NCI-H146 treated with DMSO at 0.1 percent for 48 hours (cell line): ENCODE measurements around the gene PRORP.
A peak's percentile ranks its signal among the peaks of the same experiment; 100 is the strongest.
"Not testable (repeated sequence)": the region's sequence is repeated elsewhere in the genome, so short reads cannot be mapped to it uniquely, and the experiment has no call there.

Experiments
- DNase-seq: peaks from one replicate; lab custom pipeline; 2025; ENCODE audit not compliant: unreplicated experiment; lab: John Stamatoyannopoulos, UW

The PRORP gene

GRCh38 chr14:35134329-35135123, 12.2 kb downstream of the PRORP start:
- DNase-seq, result no peak

- DNase-seq, result no peak
These were observed 16.2 kb downstream of the PRORP start for GRCh38 chr14:35138585-35138984.

GRCh38 chr14:35140718-35141581, 18.6 kb downstream of the PRORP start:
- peak; percentile 19 for DNase-seq

- no peak for DNase-seq
These were observed 21.7 kb downstream of the PRORP start for GRCh38 chr14:35144029-35144428.

- DNase-seq, result no peak
These were observed 24.4 kb downstream of the PRORP start for GRCh38 chr14:35146711-35147149.

GRCh38 chr14:35147186-35147585, 24.8 kb downstream of the PRORP start:
- DNase-seq, result no peak

- DNase-seq, result no peak
These were observed 25.4 kb downstream of the PRORP start for GRCh38 chr14:35147711-35148110.

GRCh38 chr14:35149239-35149638, 26.9 kb downstream of the PRORP start:
- no peak for DNase-seq

GRCh38 chr14:35152531-35152930, 30.2 kb downstream of the PRORP start:
- not testable (repeated sequence) for DNase-seq

- DNase-seq, result no peak
These were observed 31.7 kb downstream of the PRORP start for GRCh38 chr14:35154016-35154415.

GRCh38 chr14:35155962-35156361, 33.6 kb downstream of the PRORP start:
- no peak for DNase-seq

GRCh38 chr14:35158491-35158890, 36.1 kb downstream of the PRORP start:
- no peak for DNase-seq

GRCh38 chr14:35158951-35159653, 36.8 kb downstream of the PRORP start:
- DNase-seq, result no peak

GRCh38 chr14:35159742-35160409, 37.5 kb downstream of the PRORP start:
- DNase-seq, result no peak

GRCh38 chr14:35161231-35161630, 38.9 kb downstream of the PRORP start:
- no peak for DNase-seq

- no peak for DNase-seq
These were observed 41.0 kb downstream of the PRORP start for GRCh38 chr14:35163384-35163783.

- DNase-seq, result no peak
These were observed 42.5 kb downstream of the PRORP start for GRCh38 chr14:35164849-35165248.

- no peak for DNase-seq
These were observed 45.1 kb downstream of the PRORP start for GRCh38 chr14:35167496-35167895.
